Measurements from ENCODE around the gene RRBP1. TPM values are rescaled to one million over a fixed set of nuclear protein-coding genes. Genes with fewer than 3 reads are reported as not detected.

RRBP1 gene
- total RNA-seq, 1 donor from 2014 or later = 65.0 TPM

- Histone ChIP-seq H3K27me3 (ENCODE audit: control insufficient read depth, insufficient read depth, low read length) (no peaks in the 10 kb centered on the region), H3K4me3 (ENCODE audit: low read depth, low read length) (no peak overlapping the region), H3K36me3 (ENCODE audit: control insufficient read depth, insufficient read depth, low read length) (no peaks in the 10 kb centered on the region)
- no peak for TF ChIP-seq CTCF (IDR thresholded peaks at IDR 0.05; ENCODE audit: insufficient read depth, low read length, severe bottlenecking)
- no peak for DNase-seq (ENCODE audit: low read depth)
- FAIRE-seq = no peak
These were observed 16.3 kb upstream of the RRBP1 start for GRCh38 chr20:17698384-17698783.

GRCh38 chr20:17697171-17697570 is 15.1 kb upstream of the RRBP1 start:
- no peak for TF ChIP-seq CTCF (IDR thresholded peaks at IDR 0.05; ENCODE audit: insufficient read depth, low read length, severe bottlenecking)
- Histone ChIP-seq H3K4me3 (ENCODE audit: low read depth, low read length) (no peak overlapping the region), H3K36me3 (ENCODE audit: control insufficient read depth, insufficient read depth, low read length) (no peaks in the 10 kb centered on the region), H3K27me3 (ENCODE audit: control insufficient read depth, insufficient read depth, low read length) (no peaks in the 10 kb centered on the region)
- DNase-seq (ENCODE audit: low read depth) = no peak
- no peak for FAIRE-seq

- no peak overlapping the region for H3K4me3 ChIP-seq (ENCODE audit: low read depth, low read length)
- no peaks in the 10 kb centered on the region for H3K27me3 ChIP-seq (ENCODE audit: control insufficient read depth, insufficient read depth, low read length)
- H3K36me3 ChIP-seq (ENCODE audit: control insufficient read depth, insufficient read depth, low read length) = no peaks in the 10 kb centered on the region
- DNase-seq (ENCODE audit: low read depth) (no peak), FAIRE-seq (no peak)
- no peak for TF ChIP-seq CTCF (IDR thresholded peaks at IDR 0.05; ENCODE audit: insufficient read depth, low read length, severe bottlenecking)
These were observed 14.2 kb upstream of the RRBP1 start for GRCh38 chr20:17696287-17696686.

- Histone ChIP-seq H3K27me3 (ENCODE audit: control insufficient read depth, insufficient read depth, low read length) (no peaks in the 10 kb centered on the region), H3K4me3 (ENCODE audit: low read depth, low read length) (no peak overlapping the region), H3K36me3 (ENCODE audit: control insufficient read depth, insufficient read depth, low read length) (no peaks in the 10 kb centered on the region)
- DNase-seq (ENCODE audit: low read depth) (no peak), FAIRE-seq (no peak)
- TF ChIP-seq CTCF (IDR thresholded peaks at IDR 0.05; ENCODE audit: insufficient read depth, low read length, severe bottlenecking) = no peak
These were observed 12.7 kb upstream of the RRBP1 start for GRCh38 chr20:17694767-17695166.

- Histone ChIP-seq H3K4me3 (ENCODE audit: low read depth, low read length) (no peak overlapping the region), H3K27me3 (ENCODE audit: control insufficient read depth, insufficient read depth, low read length) (no peaks in the 10 kb centered on the region), H3K36me3 (ENCODE audit: control insufficient read depth, insufficient read depth, low read length) (no peaks in the 10 kb centered on the region)
- FAIRE-seq (peak; percentile 55), DNase-seq (ENCODE audit: low read depth) (peak; percentile 71)
- TF ChIP-seq CTCF (IDR thresholded peaks at IDR 0.05; ENCODE audit: insufficient read depth, low read length, severe bottlenecking) = no peak
These were observed 11.5 kb upstream of the RRBP1 start for GRCh38 chr20:17693444-17694001.

GRCh38 chr20:17691758-17692157 is 9.7 kb upstream of the RRBP1 start:
- no peak for DNase-seq (ENCODE audit: low read depth)
- Histone ChIP-seq H3K36me3 (ENCODE audit: control insufficient read depth, insufficient read depth, low read length) (no peaks in the 10 kb centered on the region), H3K4me3 (ENCODE audit: low read depth, low read length) (no peak overlapping the region), H3K27me3 (ENCODE audit: control insufficient read depth, insufficient read depth, low read length) (no peaks in the 10 kb centered on the region)
- no peak for TF ChIP-seq CTCF (IDR thresholded peaks at IDR 0.05; ENCODE audit: insufficient read depth, low read length, severe bottlenecking)
- FAIRE-seq = no peak
